Measurements from ENCODE around the gene HOXA11. TPM values are rescaled to one million over a fixed set of nuclear protein-coding genes. Genes with fewer than 3 reads are reported as not detected.

HOXA11 gene
- total RNA-seq, 1 experiment from 2014 or later = not detected

DNA sequence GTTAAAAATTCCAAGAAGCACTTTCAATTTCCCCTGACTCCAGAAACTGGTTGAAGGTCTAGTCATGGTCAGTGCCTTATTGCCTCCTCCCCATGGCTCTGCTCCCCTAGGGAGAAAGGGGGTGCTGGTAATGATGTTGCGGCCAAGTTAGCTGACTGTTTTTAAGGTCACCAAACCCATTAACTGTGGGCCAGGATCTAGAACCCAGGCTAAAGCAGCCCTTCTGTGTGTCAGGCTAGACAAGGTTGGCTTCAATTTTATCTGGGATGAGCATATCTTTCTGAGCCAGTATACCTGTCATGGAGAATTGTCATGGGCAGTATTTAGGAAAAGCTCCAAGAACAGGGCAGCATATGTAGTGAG is 26.0 kb upstream of the HOXA11 start:
- no peak for ATAC-seq
- DNase-seq (ENCODE audit: low spot score) = no peak
- Mint-ChIP-seq H3K27ac (no peak overlapping the region), H3K36me3 (no peaks in the 10 kb centered on the region), H3K4me1 (peaks cover 30% of the 10 kb centered on the region), H3K27me3 (ENCODE audit: low read depth) (peaks cover 100% of the 10 kb centered on the region), H3K9me3 (no peaks in the 10 kb centered on the region), H3K4me3 (no peak overlapping the region)
- ChIA-PET CTCF (interaction anchor here (0.5 to 3.5 kb wide), 13 partner anchors 12 to 841 kb away, joined by 3 to 23 read pairs (median 6); no protein-coding TSS in a partner anchor), POLR2A (no interaction called here)
- no peak for TF ChIP-seq SMAD4 (CRISPR knock-in tag; IDR thresholded peaks at IDR 0.05)
- TF ChIP-seq, protein P1, sequence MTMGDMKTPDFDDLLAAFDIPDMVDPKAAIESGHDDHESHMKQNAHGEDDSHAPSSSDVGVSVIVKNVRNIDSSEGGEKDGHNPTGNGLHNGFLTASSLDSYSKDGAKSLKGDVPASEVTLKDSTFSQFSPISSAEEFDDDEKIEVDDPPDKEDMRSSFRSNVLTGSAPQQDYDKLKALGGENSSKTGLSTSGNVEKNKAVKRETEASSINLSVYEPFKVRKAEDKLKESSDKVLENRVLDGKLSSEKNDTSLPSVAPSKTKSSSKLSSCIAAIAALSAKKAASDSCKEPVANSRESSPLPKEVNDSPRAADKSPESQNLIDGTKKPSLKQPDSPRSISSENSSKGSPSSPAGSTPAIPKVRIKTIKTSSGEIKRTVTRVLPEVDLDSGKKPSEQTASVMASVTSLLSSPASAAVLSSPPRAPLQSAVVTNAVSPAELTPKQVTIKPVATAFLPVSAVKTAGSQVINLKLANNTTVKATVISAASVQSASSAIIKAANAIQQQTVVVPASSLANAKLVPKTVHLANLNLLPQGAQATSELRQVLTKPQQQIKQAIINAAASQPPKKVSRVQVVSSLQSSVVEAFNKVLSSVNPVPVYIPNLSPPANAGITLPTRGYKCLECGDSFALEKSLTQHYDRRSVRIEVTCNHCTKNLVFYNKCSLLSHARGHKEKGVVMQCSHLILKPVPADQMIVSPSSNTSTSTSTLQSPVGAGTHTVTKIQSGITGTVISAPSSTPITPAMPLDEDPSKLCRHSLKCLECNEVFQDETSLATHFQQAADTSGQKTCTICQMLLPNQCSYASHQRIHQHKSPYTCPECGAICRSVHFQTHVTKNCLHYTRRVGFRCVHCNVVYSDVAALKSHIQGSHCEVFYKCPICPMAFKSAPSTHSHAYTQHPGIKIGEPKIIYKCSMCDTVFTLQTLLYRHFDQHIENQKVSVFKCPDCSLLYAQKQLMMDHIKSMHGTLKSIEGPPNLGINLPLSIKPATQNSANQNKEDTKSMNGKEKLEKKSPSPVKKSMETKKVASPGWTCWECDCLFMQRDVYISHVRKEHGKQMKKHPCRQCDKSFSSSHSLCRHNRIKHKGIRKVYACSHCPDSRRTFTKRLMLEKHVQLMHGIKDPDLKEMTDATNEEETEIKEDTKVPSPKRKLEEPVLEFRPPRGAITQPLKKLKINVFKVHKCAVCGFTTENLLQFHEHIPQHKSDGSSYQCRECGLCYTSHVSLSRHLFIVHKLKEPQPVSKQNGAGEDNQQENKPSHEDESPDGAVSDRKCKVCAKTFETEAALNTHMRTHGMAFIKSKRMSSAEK (CRISPR knock-in tag; IDR thresholded peaks at IDR 0.05; ENCODE audit: borderline replicate concordance) = no peak
- TF ChIP-seq JUN (CRISPR knock-in tag; IDR thresholded peaks at IDR 0.05) = no peak
- TF ChIP-seq RELA (CRISPR knock-in tag; IDR thresholded peaks at IDR 0.05; ENCODE audit: borderline replicate concordance) = no peak
- TF ChIP-seq GABPB1 (CRISPR knock-in tag; IDR thresholded peaks at IDR 0.05) = no peak
- TF ChIP-seq ZBTB21 (CRISPR knock-in tag; IDR thresholded peaks at IDR 0.05; ENCODE audit: borderline replicate concordance) = no peak
- TF ChIP-seq SMAD3 (CRISPR knock-in tag; IDR thresholded peaks at IDR 0.05; ENCODE audit: borderline replicate concordance) = no peak
- no peak for TF ChIP-seq FOXK1 (CRISPR knock-in tag; IDR thresholded peaks at IDR 0.05)
- no peak for TF ChIP-seq FOXJ3 (CRISPR knock-in tag; IDR thresholded peaks at IDR 0.05; ENCODE audit: borderline replicate concordance)
- no peak for TF ChIP-seq TEAD1 (CRISPR knock-in tag; IDR thresholded peaks at IDR 0.05)
- TF ChIP-seq TCF7 (CRISPR knock-in tag; IDR thresholded peaks at IDR 0.05; ENCODE audit: low read depth) = no peak
- TF ChIP-seq FOXP1 (CRISPR knock-in tag; IDR thresholded peaks at IDR 0.05; ENCODE audit: borderline replicate concordance) = no peak
- no peak for TF ChIP-seq ZNF263 (CRISPR knock-in tag; IDR thresholded peaks at IDR 0.05; ENCODE audit: low read depth)
- TF ChIP-seq ZBTB43 (CRISPR knock-in tag; IDR thresholded peaks at IDR 0.05) = no peak
- TF ChIP-seq, protein P2, sequence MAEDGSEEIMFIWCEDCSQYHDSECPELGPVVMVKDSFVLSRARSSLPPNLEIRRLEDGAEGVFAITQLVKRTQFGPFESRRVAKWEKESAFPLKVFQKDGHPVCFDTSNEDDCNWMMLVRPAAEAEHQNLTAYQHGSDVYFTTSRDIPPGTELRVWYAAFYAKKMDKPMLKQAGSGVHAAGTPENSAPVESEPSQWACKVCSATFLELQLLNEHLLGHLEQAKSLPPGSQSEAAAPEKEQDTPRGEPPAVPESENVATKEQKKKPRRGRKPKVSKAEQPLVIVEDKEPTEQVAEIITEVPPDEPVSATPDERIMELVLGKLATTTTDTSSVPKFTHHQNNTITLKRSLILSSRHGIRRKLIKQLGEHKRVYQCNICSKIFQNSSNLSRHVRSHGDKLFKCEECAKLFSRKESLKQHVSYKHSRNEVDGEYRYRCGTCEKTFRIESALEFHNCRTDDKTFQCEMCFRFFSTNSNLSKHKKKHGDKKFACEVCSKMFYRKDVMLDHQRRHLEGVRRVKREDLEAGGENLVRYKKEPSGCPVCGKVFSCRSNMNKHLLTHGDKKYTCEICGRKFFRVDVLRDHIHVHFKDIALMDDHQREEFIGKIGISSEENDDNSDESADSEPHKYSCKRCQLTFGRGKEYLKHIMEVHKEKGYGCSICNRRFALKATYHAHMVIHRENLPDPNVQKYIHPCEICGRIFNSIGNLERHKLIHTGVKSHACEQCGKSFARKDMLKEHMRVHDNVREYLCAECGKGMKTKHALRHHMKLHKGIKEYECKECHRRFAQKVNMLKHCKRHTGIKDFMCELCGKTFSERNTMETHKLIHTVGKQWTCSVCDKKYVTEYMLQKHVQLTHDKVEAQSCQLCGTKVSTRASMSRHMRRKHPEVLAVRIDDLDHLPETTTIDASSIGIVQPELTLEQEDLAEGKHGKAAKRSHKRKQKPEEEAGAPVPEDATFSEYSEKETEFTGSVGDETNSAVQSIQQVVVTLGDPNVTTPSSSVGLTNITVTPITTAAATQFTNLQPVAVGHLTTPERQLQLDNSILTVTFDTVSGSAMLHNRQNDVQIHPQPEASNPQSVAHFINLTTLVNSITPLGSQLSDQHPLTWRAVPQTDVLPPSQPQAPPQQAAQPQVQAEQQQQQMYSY (CRISPR knock-in tag; IDR thresholded peaks at IDR 0.05) = no peak
- TF ChIP-seq ERG (CRISPR knock-in tag; IDR thresholded peaks at IDR 0.05) = no peak

Measured in WTC11 (cell line).